ENCODE measurements around the gene RXFP2.
A peak's percentile ranks its signal among the peaks of the same experiment; 100 is the strongest.

The RXFP2 gene

DNA sequence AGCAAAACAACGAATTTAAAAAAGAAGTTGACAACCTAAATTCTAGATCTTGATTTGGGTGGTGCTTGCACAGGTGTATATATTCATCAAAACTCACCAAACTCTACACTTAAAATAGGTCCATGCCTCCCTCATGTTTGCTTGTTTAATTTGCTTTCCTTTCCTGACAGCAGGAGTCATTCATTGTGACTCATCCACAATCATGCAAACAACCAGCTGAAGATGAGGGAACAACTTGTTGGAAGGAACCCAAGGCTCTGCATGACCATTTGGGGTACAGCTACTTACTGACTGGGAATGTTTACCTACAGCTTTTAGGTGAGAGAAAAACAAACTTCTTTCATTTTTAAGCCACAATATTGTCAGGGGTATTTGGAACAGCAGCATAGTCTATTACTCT, 96.6 kb downstream of the RXFP2 start:
- TF ChIP-seq, protein P1, sequence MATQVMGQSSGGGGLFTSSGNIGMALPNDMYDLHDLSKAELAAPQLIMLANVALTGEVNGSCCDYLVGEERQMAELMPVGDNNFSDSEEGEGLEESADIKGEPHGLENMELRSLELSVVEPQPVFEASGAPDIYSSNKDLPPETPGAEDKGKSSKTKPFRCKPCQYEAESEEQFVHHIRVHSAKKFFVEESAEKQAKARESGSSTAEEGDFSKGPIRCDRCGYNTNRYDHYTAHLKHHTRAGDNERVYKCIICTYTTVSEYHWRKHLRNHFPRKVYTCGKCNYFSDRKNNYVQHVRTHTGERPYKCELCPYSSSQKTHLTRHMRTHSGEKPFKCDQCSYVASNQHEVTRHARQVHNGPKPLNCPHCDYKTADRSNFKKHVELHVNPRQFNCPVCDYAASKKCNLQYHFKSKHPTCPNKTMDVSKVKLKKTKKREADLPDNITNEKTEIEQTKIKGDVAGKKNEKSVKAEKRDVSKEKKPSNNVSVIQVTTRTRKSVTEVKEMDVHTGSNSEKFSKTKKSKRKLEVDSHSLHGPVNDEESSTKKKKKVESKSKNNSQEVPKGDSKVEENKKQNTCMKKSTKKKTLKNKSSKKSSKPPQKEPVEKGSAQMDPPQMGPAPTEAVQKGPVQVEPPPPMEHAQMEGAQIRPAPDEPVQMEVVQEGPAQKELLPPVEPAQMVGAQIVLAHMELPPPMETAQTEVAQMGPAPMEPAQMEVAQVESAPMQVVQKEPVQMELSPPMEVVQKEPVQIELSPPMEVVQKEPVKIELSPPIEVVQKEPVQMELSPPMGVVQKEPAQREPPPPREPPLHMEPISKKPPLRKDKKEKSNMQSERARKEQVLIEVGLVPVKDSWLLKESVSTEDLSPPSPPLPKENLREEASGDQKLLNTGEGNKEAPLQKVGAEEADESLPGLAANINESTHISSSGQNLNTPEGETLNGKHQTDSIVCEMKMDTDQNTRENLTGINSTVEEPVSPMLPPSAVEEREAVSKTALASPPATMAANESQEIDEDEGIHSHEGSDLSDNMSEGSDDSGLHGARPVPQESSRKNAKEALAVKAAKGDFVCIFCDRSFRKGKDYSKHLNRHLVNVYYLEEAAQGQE (IDR thresholded peaks at IDR 0.05; ENCODE audit: insufficient replicate concordance, low read depth), result no peak
- TF ChIP-seq GABPA (IDR thresholded peaks at IDR 0.05; ENCODE audit: low read depth) (no peak), SPI1 (IDR thresholded peaks at IDR 0.05; ENCODE audit: borderline replicate concordance, low read depth) (no peak), POLR2AphosphoS5 (IDR thresholded peaks at IDR 0.05; ENCODE audit: low read depth) (no peak)
- TF ChIP-seq, protein P2, sequence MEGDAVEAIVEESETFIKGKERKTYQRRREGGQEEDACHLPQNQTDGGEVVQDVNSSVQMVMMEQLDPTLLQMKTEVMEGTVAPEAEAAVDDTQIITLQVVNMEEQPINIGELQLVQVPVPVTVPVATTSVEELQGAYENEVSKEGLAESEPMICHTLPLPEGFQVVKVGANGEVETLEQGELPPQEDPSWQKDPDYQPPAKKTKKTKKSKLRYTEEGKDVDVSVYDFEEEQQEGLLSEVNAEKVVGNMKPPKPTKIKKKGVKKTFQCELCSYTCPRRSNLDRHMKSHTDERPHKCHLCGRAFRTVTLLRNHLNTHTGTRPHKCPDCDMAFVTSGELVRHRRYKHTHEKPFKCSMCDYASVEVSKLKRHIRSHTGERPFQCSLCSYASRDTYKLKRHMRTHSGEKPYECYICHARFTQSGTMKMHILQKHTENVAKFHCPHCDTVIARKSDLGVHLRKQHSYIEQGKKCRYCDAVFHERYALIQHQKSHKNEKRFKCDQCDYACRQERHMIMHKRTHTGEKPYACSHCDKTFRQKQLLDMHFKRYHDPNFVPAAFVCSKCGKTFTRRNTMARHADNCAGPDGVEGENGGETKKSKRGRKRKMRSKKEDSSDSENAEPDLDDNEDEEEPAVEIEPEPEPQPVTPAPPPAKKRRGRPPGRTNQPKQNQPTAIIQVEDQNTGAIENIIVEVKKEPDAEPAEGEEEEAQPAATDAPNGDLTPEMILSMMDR (IDR thresholded peaks at IDR 0.05; ENCODE audit: insufficient read depth, low read length), result no peak
- no peak overlapping the region for H3K4me3 ChIP-seq (replicated peaks; ENCODE audit: insufficient read depth, low read length)
- H3K27ac ChIP-seq (replicated peaks), result no peak overlapping the region
- no peaks in the 10 kb centered on the region for H3K27me3 ChIP-seq (ENCODE audit: insufficient read depth, poor library complexity, severe bottlenecking)
- DNase-seq (ENCODE audit: low read depth in 1 of 2, low spot score in 1 of 2), result no peak

DNA sequence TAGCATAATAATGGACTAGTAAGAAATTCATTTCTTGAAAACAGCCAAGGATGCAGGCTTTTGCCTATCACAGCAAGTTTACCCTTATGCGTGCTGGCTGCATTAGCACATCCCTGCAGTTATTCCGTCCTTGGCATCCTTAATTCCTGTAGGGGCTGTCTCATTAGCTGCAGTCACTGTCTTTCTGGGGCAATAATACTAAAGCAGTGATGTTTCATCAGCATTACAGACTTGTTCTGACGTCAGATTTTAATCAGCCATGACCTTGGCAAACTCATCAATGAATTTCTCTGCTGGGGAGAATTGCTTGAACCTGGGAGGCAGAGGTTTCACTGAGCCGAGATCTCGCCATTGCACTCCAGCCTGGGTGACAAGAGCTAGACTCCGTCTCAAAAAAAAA, 103.7 kb downstream of the RXFP2 start:
- no peak for DNase-seq (ENCODE audit: low read depth in 1 of 2, low spot score in 1 of 2)
- TF ChIP-seq POLR2AphosphoS5 (IDR thresholded peaks at IDR 0.05; ENCODE audit: low read depth), result no peak
- TF ChIP-seq, protein P2 (IDR thresholded peaks at IDR 0.05; ENCODE audit: insufficient read depth, low read length), result no peak
- TF ChIP-seq, protein P1 (IDR thresholded peaks at IDR 0.05; ENCODE audit: insufficient replicate concordance, low read depth), result no peak
- no peak for TF ChIP-seq SPI1 (IDR thresholded peaks at IDR 0.05; ENCODE audit: borderline replicate concordance, low read depth)
- TF ChIP-seq GABPA (IDR thresholded peaks at IDR 0.05; ENCODE audit: low read depth), result no peak
- H3K27me3 ChIP-seq (ENCODE audit: insufficient read depth, poor library complexity, severe bottlenecking), result peaks cover 20% of the 10 kb centered on the region
- H3K27ac ChIP-seq (replicated peaks), result no peak overlapping the region
- H3K4me3 ChIP-seq (replicated peaks; ENCODE audit: insufficient read depth, low read length), result no peak overlapping the region

DNA sequence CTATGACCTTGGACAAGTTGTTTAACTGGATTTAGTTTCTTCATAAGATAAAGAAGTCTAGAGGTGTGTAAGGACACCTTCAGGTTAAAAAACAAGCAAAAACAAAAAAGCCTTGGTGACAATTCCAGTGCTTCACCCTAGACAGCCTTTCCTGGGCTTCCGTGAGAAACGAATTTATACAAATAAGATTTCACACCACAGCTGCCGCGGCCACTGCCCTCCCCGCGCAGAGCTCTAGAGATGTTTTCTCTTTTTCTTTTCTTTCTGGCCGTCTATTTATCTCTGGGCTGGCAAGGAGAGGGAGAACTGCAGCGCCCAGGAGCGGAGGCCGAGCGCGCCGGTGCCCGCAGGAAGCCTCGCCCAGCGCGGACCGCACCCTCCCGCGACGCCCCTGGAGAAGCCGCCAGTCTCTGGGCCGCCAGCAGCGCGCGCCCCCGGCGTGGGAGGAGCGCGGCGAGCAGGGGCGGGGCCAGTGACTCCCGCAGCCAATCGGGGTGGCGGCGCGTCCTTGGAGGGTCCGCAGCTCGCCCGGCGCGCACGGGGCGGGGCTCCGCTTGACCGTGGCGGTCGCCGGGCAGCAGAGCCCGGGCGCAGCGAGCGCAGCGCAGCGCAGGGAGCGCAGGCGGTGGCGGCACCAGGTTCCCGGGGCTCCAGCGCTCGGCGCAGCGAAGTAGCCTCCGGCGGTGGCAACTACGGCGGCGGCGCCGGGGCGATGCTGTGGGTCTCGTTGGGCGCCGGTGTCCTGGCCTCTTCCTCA, 107.0 kb downstream of the RXFP2 start:
- no peak for TF ChIP-seq SPI1 (IDR thresholded peaks at IDR 0.05; ENCODE audit: borderline replicate concordance, low read depth)
- TF ChIP-seq GABPA (IDR thresholded peaks at IDR 0.05; ENCODE audit: low read depth), result no peak
- no peak for TF ChIP-seq POLR2AphosphoS5 (IDR thresholded peaks at IDR 0.05; ENCODE audit: low read depth)
- Histone ChIP-seq H3K27me3 (ENCODE audit: insufficient read depth, poor library complexity, severe bottlenecking) (peaks cover 27% of the 10 kb centered on the region), H3K27ac (replicated peaks) (no peak overlapping the region), H3K4me3 (replicated peaks; ENCODE audit: insufficient read depth, low read length) (peak overlapping the region; percentile 76)
- peak; percentile 63 to 79 for DNase-seq (ENCODE audit: low read depth in 1 of 2, low spot score in 1 of 2)

DNA sequence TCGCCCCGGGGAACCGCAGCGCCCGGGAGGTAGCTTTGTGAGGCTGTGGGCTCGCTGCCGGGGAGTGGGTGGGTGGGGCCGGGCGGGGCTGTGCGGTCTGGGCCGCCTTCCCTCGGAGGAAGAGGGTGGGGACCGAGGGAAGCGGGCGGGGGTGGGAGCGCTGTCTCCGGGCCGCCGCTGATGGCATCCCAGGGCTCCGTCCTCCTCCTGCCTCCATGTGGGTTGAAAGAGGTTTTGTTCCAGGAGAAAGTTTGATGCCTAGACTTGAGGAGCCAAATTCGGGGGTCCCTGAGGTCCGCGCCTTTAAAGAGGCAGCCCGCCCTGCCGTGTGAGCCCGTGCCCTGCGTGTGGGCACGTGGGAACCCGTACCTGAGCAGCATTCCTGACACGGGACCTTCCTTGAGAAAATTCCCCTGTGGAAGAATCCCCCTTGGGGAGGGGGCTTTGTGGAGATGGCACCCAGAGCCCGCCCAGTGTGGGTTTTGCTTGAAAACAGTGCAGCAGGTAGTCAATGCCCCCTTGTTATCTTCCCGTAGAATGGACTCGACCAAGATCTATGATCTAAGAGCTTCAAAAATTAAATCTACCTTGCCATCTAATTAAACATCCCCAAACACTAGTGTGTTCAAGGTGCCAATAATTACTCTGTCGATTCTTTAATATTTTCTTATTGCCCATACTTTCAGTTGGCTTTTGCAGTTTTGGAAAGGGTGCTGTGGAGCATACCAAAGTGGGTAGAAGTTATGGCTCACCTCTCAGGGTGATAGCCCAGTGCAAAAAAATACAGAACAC, 107.8 kb downstream of the RXFP2 start:
- H3K27me3 ChIP-seq (ENCODE audit: insufficient read depth, poor library complexity, severe bottlenecking), result peaks cover 27% of the 10 kb centered on the region
- H3K4me3 ChIP-seq (replicated peaks; ENCODE audit: insufficient read depth, low read length), result peak overlapping the region; percentile 76
- H3K27ac ChIP-seq (replicated peaks), result no peak overlapping the region
- no peak for DNase-seq (ENCODE audit: low read depth in 1 of 2, low spot score in 1 of 2)
- no peak for TF ChIP-seq POLR2AphosphoS5 (IDR thresholded peaks at IDR 0.05; ENCODE audit: low read depth)
- no peak for TF ChIP-seq GABPA (IDR thresholded peaks at IDR 0.05; ENCODE audit: low read depth)
- TF ChIP-seq, protein P1 (IDR thresholded peaks at IDR 0.05; ENCODE audit: insufficient replicate concordance, low read depth), result no peak
- no peak for TF ChIP-seq SPI1 (IDR thresholded peaks at IDR 0.05; ENCODE audit: borderline replicate concordance, low read depth)
- TF ChIP-seq, protein P2 (IDR thresholded peaks at IDR 0.05; ENCODE audit: insufficient read depth, low read length), result no peak
